ENCODE measurements around the gene CXCR5. TPM values are rescaled to one million over a fixed set of nuclear protein-coding genes. Genes with fewer than 3 reads are reported as not detected.
A peak's percentile ranks its signal among the peaks of the same experiment; 100 is the strongest.

The CXCR5 gene
- total RNA-seq, 4 donors from 2014 or later: 2.5 to 4.1 TPM; not detected in 2

DNA sequence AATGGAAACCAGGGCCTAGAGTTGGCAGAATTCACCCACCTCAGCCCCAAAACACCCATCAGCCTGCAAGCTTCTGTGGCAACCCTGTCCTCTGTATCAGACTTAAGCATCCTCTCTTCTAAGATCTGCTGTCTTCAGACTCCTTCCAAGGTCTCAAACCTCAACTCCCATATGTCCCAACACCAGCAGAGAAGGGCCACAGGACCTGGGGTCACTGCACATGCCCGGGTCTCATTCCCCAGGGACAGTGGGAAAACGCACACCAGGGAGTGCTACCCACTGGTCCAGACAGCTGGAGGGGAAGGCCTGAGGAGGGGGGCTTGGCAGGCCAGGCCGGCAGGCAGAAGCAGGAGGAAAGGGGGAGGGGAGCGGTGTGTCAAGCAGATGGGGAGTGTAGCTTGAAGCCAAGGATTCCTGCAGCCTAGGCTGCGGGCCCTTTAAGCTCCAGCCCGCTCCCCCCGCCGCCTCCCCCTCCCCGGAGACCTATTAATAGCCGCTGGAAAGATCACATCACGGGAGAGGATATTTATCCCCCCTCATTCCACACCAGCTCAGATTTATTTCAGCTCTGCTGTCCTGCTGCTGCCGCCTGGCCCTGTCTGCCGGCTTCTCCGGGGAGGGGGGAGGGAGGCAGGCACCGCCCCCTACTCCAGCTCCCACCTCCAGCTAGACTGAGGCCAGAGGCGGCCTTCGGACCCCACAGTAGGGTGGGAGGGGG is 25.4 kb downstream of the CXCR5 start:
- in situ Hi-C loops (cut with MboI; ENCODE audit: low pct_ligation_motif_present in 1 of 4, low pct_unique_long_range_greater_than_20kb in 1 of 4, low sequenced_read_pairs in 3 of 4): loop anchor here in 2 of 4 donors (10.0 kb wide), 1 partner anchor 46 kb away; the partner anchor contains the start of gene UPK2 (in 2 of the 2)
- Histone ChIP-seq H3K36me3 (peaks cover 0 to 7% (median 0%) of the 10 kb centered on the region in 4 donors), H3K27me3 (no peaks in the 10 kb centered on the region), H3K27ac (peak overlapping the region; percentile 98 to 100 (median 100)), H3K4me3 (peak overlapping the region; percentile 5 to 36 (median 18)), H3K9me3 (no peaks in the 10 kb centered on the region), H3K4me1 (peaks cover 44 to 72% (median 63%) of the 10 kb centered on the region in 4 donors)
- peak; percentile 71 for DNase-seq
- intact Hi-C loops (cut with DNase I; ENCODE audit: low total_unique reads): no loop called here
- 5 to 45% methylated on average over 4 to 16 of the region's 17 CpGs for WGBS, 2 donors (ENCODE audit: low coverage in 1 of 2)
- TF ChIP-seq, protein P1, sequence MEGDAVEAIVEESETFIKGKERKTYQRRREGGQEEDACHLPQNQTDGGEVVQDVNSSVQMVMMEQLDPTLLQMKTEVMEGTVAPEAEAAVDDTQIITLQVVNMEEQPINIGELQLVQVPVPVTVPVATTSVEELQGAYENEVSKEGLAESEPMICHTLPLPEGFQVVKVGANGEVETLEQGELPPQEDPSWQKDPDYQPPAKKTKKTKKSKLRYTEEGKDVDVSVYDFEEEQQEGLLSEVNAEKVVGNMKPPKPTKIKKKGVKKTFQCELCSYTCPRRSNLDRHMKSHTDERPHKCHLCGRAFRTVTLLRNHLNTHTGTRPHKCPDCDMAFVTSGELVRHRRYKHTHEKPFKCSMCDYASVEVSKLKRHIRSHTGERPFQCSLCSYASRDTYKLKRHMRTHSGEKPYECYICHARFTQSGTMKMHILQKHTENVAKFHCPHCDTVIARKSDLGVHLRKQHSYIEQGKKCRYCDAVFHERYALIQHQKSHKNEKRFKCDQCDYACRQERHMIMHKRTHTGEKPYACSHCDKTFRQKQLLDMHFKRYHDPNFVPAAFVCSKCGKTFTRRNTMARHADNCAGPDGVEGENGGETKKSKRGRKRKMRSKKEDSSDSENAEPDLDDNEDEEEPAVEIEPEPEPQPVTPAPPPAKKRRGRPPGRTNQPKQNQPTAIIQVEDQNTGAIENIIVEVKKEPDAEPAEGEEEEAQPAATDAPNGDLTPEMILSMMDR (IDR thresholded peaks at IDR 0.05): no peak
- TF ChIP-seq POLR2AphosphoS5 (IDR thresholded peaks at IDR 0.05) (peak; percentile 59 to 75 (median 74)), POLR2A (IDR thresholded peaks at IDR 0.05) (peak; percentile 37), EP300 (IDR thresholded peaks at IDR 0.05; ENCODE audit: low read depth) (no peak)

DNA sequence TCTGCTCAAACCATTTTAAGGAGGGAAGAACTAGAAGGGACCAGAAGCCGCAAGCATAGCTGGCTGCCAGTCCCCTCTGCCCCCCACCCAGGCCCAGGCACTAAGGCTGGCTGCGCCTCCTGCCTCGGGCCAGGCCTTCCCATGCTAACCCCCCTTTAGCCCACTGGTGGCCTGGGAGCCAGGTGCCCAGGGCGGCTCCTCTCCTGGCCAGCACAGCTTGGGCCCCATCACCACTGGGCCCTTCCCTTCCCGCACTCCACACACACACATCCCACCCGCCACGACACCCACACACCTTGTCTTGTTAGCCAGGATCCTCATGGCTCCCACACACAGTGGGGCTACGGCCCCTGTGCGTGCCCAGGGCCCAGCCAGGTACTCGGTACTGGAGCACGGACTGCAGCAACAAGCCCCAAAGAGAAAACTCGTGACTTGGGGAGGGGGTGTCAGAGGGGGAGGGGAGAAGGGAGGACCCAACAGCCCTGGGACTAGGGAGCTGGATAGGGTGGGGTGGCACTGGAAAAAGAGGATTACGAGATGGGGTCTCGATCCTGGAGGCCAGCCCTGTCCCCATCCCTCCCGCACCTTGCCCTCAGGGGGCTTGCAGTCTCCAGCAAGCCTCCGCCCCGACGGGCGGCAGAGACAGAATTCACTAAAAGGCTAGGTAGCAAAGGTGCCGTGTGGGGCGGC is 26.1 kb downstream of the CXCR5 start:
- Histone ChIP-seq H3K27ac (peak overlapping the region; percentile 98 to 100 (median 100)), H3K9me3 (no peaks in the 10 kb centered on the region), H3K36me3 (peaks cover 0 to under 1% (median 0%) of the 10 kb centered on the region in 4 donors), H3K4me1 (peaks cover 51 to 79% (median 71%) of the 10 kb centered on the region in 4 donors), H3K27me3 (no peaks in the 10 kb centered on the region), H3K4me3 (peak overlapping the region; percentile 5 to 36 (median 18))
- intact Hi-C loops (cut with DNase I; ENCODE audit: low total_unique reads) (no loop called here), in situ Hi-C loops (cut with MboI; ENCODE audit: low pct_ligation_motif_present in 1 of 4, low pct_unique_long_range_greater_than_20kb in 1 of 4, low sequenced_read_pairs in 3 of 4) (loop anchor here in 2 of 4 donors (10.0 kb wide), 1 partner anchor 45 kb away; the partner anchor contains the start of gene UPK2 (in 2 of the 2))
- peak; percentile 3 for TF ChIP-seq POLR2A (IDR thresholded peaks at IDR 0.05)
- TF ChIP-seq, protein P1 (IDR thresholded peaks at IDR 0.05): no peak
- TF ChIP-seq EP300 (IDR thresholded peaks at IDR 0.05; ENCODE audit: low read depth): no peak
- TF ChIP-seq POLR2AphosphoS5 (IDR thresholded peaks at IDR 0.05): no peak
- WGBS, 2 donors (ENCODE audit: low coverage in 1 of 2): 68% methylated on average over 21 of the region's 21 CpGs; no CpG with 5 or more reads in 1 of the 2 donors
- no peak for DNase-seq

DNA sequence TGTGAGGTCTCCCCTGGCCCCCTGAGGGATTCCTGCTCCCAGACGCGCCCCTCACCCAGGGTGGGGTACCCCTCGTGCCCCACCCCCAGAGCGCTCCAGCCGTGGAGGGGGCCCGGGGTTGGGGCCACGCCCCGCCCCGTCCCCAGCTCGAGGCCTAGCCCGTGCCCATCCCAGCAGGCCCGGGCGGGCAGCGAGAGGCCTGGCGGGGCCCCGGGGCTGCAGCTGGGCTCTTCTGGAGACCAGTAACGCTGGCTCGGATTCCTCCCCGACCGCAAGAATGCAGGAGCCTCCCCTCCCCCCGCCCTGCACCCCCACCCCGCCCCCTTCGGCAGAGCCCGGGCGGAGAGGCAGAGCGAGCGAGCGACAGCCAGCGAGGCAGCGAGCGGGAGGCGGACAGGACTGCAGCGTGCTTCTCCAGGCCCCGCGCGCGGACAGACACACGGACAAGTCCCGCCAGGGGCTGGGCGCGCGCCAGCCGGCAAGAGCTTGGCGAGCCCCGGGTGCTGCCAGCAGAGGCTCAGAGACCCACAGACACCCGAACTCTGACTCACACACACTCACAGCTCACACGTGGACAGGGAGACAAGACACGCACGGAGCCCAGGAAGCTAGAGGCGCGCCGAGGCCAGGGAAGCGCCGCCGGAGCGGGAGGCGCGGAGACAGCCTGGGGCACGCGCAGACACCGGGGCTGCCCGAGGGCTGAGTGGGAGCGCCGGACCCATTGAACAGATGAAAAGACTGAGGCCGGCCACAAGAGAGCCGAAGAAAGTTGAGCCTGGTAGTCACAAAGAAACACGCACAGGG is 26.8 kb downstream of the CXCR5 start:
- WGBS, 2 donors (ENCODE audit: low coverage in 1 of 2): 16% methylated on average over 57 of the region's 67 CpGs; no CpG with 5 or more reads in 1 of the 2 donors
- intact Hi-C loops (cut with DNase I; ENCODE audit: low total_unique reads) (no loop called here), in situ Hi-C loops (cut with MboI; ENCODE audit: low pct_ligation_motif_present in 1 of 4, low pct_unique_long_range_greater_than_20kb in 1 of 4, low sequenced_read_pairs in 3 of 4) (no loop called here)
- peak; percentile 67 for DNase-seq
- Histone ChIP-seq H3K36me3 (no peaks in the 10 kb centered on the region), H3K27ac (peak overlapping the region; percentile 98 to 100 (median 100)), H3K9me3 (no peaks in the 10 kb centered on the region), H3K4me1 (peaks cover 58 to 87% (median 78%) of the 10 kb centered on the region in 4 donors), H3K27me3 (no peaks in the 10 kb centered on the region), H3K4me3 (peak overlapping the region; percentile 5 to 36 (median 10))
- no peak for TF ChIP-seq POLR2A (IDR thresholded peaks at IDR 0.05)
- TF ChIP-seq POLR2AphosphoS5 (IDR thresholded peaks at IDR 0.05): peak in 2 of 3 donors; percentile 41 to 42
- no peak for TF ChIP-seq EP300 (IDR thresholded peaks at IDR 0.05; ENCODE audit: low read depth)
- TF ChIP-seq, protein P1 (IDR thresholded peaks at IDR 0.05): no peak
